ENCODE measurements around the gene DDTL. TPM values are rescaled to one million over a fixed set of nuclear protein-coding genes. Genes with fewer than 3 reads are reported as not detected.

DDTL gene
- total and polyA plus RNA-seq, 2 of the 8 experiments (the other 6 are each of a cell fraction or from before 2014, with no cell fraction given), result 2.1 to 3.1 TPM

DNA sequence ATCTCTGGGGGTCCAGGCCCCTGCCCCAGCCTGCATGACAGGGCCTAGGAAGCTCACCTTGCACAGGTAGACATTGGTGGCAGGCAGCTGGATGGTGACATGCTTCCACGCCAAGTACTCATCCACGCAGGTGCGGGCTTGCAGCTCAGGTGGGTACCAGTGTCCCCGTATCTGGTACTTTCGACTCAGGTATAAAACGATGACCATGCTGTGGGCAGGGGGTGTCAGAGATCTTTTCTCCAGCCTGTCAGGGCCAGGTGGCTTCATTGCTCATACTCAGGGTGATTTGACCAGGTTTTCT lies 40.2 kb downstream of the DDTL start (continued):
- TF ChIP-seq, protein P1, sequence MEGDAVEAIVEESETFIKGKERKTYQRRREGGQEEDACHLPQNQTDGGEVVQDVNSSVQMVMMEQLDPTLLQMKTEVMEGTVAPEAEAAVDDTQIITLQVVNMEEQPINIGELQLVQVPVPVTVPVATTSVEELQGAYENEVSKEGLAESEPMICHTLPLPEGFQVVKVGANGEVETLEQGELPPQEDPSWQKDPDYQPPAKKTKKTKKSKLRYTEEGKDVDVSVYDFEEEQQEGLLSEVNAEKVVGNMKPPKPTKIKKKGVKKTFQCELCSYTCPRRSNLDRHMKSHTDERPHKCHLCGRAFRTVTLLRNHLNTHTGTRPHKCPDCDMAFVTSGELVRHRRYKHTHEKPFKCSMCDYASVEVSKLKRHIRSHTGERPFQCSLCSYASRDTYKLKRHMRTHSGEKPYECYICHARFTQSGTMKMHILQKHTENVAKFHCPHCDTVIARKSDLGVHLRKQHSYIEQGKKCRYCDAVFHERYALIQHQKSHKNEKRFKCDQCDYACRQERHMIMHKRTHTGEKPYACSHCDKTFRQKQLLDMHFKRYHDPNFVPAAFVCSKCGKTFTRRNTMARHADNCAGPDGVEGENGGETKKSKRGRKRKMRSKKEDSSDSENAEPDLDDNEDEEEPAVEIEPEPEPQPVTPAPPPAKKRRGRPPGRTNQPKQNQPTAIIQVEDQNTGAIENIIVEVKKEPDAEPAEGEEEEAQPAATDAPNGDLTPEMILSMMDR (IDR thresholded peaks at IDR 0.05; ENCODE audit: control extremely low read depth in 1 of 3, insufficient read depth in 1 of 3, low read depth in 1 of 3, low read length in 3 of 3), result no peak
- TF ChIP-seq CBX5 (IDR thresholded peaks at IDR 0.05; ENCODE audit: low read depth, low read length) (no peak), YY1 (IDR thresholded peaks at IDR 0.05; ENCODE audit: low read depth, low read length) (no peak), NANOG (IDR thresholded peaks at IDR 0.05; ENCODE audit: insufficient read depth, low read depth, low read length, poor library complexity, severe bottlenecking) (no peak), JUN (IDR thresholded peaks at IDR 0.05; ENCODE audit: low read depth, low read length) (no peak), CTBP2 (IDR thresholded peaks at IDR 0.05; ENCODE audit: borderline replicate concordance, insufficient read depth, insufficient read length, low read length) (no peak)

All from H1 (cell line).